HCT116 (cell line): Measurements from ENCODE around the gene KANSL3. TPM values are rescaled to one million over a fixed set of nuclear protein-coding genes. Genes with fewer than 3 reads are reported as not detected.

Experiments used
- ATAC-seq: fragments of 200-7000 bp; cut with Tn5 transposase; 2 replicates; pipeline ENCODE4 v1.9.1; 2020; ENCODE audit warnings: mild to moderate bottlenecking, moderate library complexity
- BruUV-seq: library from RNA; stranded (reverse); fragments of 400-500 nt; replicated peaks from 2 replicates; lab custom pipeline; 2021; lab: Mats Ljungman, UMichigan
- CTCF ChIA-PET: fragments of 300-600 bp; sonication (Branson Sonifier 250); formaldehyde crosslinking; loops from one replicate; lab custom pipeline; 2021; ENCODE audit warnings: antibody characterized with exemption; lab: Charles Lee
- POLR2A ChIA-PET: fragments of 300-600, 350-600 bp; sonication (Branson Sonifier 250); formaldehyde crosslinking; loops from one replicate; lab custom pipeline; 2021; ENCODE audit warnings: antibody characterized with exemption; lab: Charles Lee
- RAD21 ChIA-PET, 2 experiments: fragments of 300-600 bp; sonication (Branson Sonifier 250); formaldehyde crosslinking; loops; one replicate each; lab custom pipeline; 2023; ENCODE audit warnings: low total read pairs in 2 of 2; ENCODE audit not compliant: uncharacterized antibody in 2 of 2, unreplicated experiment in 2 of 2, low non-redundant PET in 1 of 2; lab: Charles Lee
- DNase-seq: peaks from one replicate; pipeline ENCODE4 v3.0.0-alpha.2; 2010; ENCODE audit warnings: low read depth, low spot score
- H2AFZ ChIP-seq: fragments of 200-600 bp; shearing (Covaris generic), sonication (generic); 2 replicates; pipeline ENCODE4 v1.6.1; 2017; ENCODE audit warnings: low read depth, mixed run types, mixed read lengths, antibody characterized with exemption, low read length; ENCODE audit not compliant: poor library complexity, severe bottlenecking
- H3K27ac ChIP-seq: 2 replicates; pipeline ENCODE4 v1.5.1; 2012; ENCODE audit warnings: low read depth, low read length
- H3K27me3 ChIP-seq: fragments of 200-600 bp; sonication (generic); 2 replicates; pipeline ENCODE4 v1.6.1; 2016; ENCODE audit warnings: mixed run types, low read length, mixed read lengths; ENCODE audit not compliant: insufficient read depth
- H3K36me3 ChIP-seq, 2 experiments: fragments of 200-500 bp in 1 of 2; fragments of 200-600 bp in 1 of 2; sonication (Bioruptor generic) in 1 of 2; sonication (generic) in 1 of 2; 2 replicates each; pipeline versions ENCODE4 v1.5.1 to v1.6.1; 2014 to 2016; ENCODE audit warnings: low read length in 2 of 2, inconsistent platforms in 1 of 2, mixed read lengths in 1 of 2, mixed run types in 1 of 2; ENCODE audit not compliant: insufficient read depth in 2 of 2, control insufficient read depth in 1 of 2
- H3K4me1 ChIP-seq, 2 experiments: fragments of 200-600 bp in 1 of 2; sonication (generic) in 1 of 2; 2 replicates each; pipeline versions ENCODE4 v1.5.1 to v1.6.1; 2012 to 2017; ENCODE audit warnings: low read length in 2 of 2, inconsistent platforms in 1 of 2, mild to moderate bottlenecking in 1 of 2, mixed read lengths in 1 of 2, mixed run types in 1 of 2, moderate library complexity in 1 of 2; ENCODE audit not compliant: insufficient read depth in 2 of 2, control insufficient read depth in 1 of 2
- H3K4me2 ChIP-seq: fragments of 200-600 bp; sonication (generic); 2 replicates; pipeline ENCODE4 v1.6.1; 2017; ENCODE audit warnings: mixed run types, low read length, mixed read lengths
- H3K4me3 ChIP-seq, 2 experiments: fragments of 200-600 bp in 1 of 2; sonication (generic) in 1 of 2; replicated peaks in 1 of 2; 2 replicates each; pipeline ENCODE4 v1.5.1; 2011 to 2016; ENCODE audit warnings: low read length in 2 of 2, control low read depth in 1 of 2, low read depth in 1 of 2, mild to moderate bottlenecking in 1 of 2, mixed read lengths in 1 of 2, mixed run types in 1 of 2
- H3K79me2 ChIP-seq: fragments of 200-600 bp; sonication (generic); 2 replicates; pipeline ENCODE4 v1.6.1; 2017; ENCODE audit warnings: mild to moderate bottlenecking, mixed run types, low read length, moderate library complexity, mixed read lengths; ENCODE audit not compliant: insufficient read depth
- H3K9ac ChIP-seq: fragments of 200-600 bp; sonication (generic); 2 replicates; pipeline ENCODE4 v1.6.1; 2016; ENCODE audit warnings: low read length, mixed read lengths
- H3K9me2 ChIP-seq: fragments of 200-600 bp; sonication (generic), shearing (Covaris generic); 2 replicates; pipeline ENCODE4 v1.6.1; 2017; ENCODE audit warnings: mixed run types, mild to moderate bottlenecking, moderate library complexity; ENCODE audit not compliant: insufficient read depth
- H3K9me3 ChIP-seq, 2 experiments: fragments of 200-500 bp in 1 of 2; fragments of 200-600 bp in 1 of 2; sonication (Bioruptor generic) in 1 of 2; sonication (generic) in 1 of 2; 2 replicates each; pipeline ENCODE4 v1.6.1; 2014 to 2017; ENCODE audit warnings: low read length in 2 of 2, mixed read lengths in 2 of 2, inconsistent platforms in 1 of 2, low read depth in 1 of 2, mild to moderate bottlenecking in 1 of 2, mixed run types in 1 of 2, moderate library complexity in 1 of 2; ENCODE audit not compliant: control insufficient read depth in 1 of 2, insufficient read depth in 1 of 2
- H4K20me1 ChIP-seq: fragments of 200-600 bp; sonication (generic), shearing (Covaris generic); 2 replicates; pipeline ENCODE4 v1.6.1; 2017; ENCODE audit warnings: mixed run types, mild to moderate bottlenecking, moderate library complexity; ENCODE audit not compliant: insufficient read depth
- CBX3 ChIP-seq: IDR thresholded peaks from 2 replicates; pipeline ENCODE4 v1.6.1; 2012; ENCODE audit warnings: low read depth
- EGR1 ChIP-seq: IDR thresholded peaks from 2 replicates; pipeline ENCODE4 v1.6.1; 2012; ENCODE audit warnings: low read depth
- ELF1 ChIP-seq: IDR thresholded peaks from 2 replicates; pipeline ENCODE4 v1.6.1; 2012; ENCODE audit warnings: low read depth, borderline replicate concordance
- FOSL1 ChIP-seq: IDR thresholded peaks from 2 replicates; pipeline ENCODE4 v1.6.1; 2012; ENCODE audit warnings: low read depth
- POLR2AphosphoS5 ChIP-seq: IDR thresholded peaks from 2 replicates; pipeline ENCODE4 v1.6.1; 2011; ENCODE audit warnings: mild to moderate bottlenecking, low read depth, low read length, moderate library complexity
- RAD21 ChIP-seq: IDR thresholded peaks from 2 replicates; pipeline ENCODE4 v1.6.1; 2012; ENCODE audit warnings: low read depth, mild to moderate bottlenecking
- SIN3A ChIP-seq: IDR thresholded peaks from 2 replicates; pipeline ENCODE4 v1.6.1; 2012; ENCODE audit warnings: low read depth
- SP1 ChIP-seq: IDR thresholded peaks from 2 replicates; pipeline ENCODE4 v1.6.1; 2012; ENCODE audit warnings: low read depth
- SRF ChIP-seq: IDR thresholded peaks from 2 replicates; pipeline ENCODE4 v1.6.1; 2012; ENCODE audit warnings: low read depth
- YY1 ChIP-seq: IDR thresholded peaks from 2 replicates; pipeline ENCODE4 v1.6.1; 2011; ENCODE audit warnings: low read length, low read depth, moderate library complexity, mild to moderate bottlenecking; ENCODE audit not compliant: insufficient replicate concordance; ENCODE audit errors: extremely low read depth
- ZFX ChIP-seq: fragments of 450-650 bp; IDR thresholded peaks from 2 replicates; pipeline ENCODE4 v1.6.1; 2017
- ZNF274 ChIP-seq: fragments of 200-500 bp; sonication (Bioruptor generic); IDR thresholded peaks from 2 replicates; pipeline ENCODE4 v1.6.1; 2014; ENCODE audit warnings: mild to moderate bottlenecking, low read depth, low read length, inconsistent platforms
- intact Hi-C: fragments of 100-400 bp; cut with micrococcal nuclease; formaldehyde crosslinking; loops from 2 replicates; pipeline ENCODE4 v1.10.0; 2022
- total RNA-seq: library from RNA; stranded (reverse); gene quantifications from one replicate; pipeline ENCODE4 v1.2.1, GENCODE V29; 2021; ENCODE audit not compliant: unreplicated experiment
- TF ChIP-seq, protein P1 (sequence below): IDR thresholded peaks from 2 replicates; pipeline ENCODE4 v1.6.1; 2012
- TF ChIP-seq, protein P2 (sequence below): IDR thresholded peaks from 2 replicates; pipeline ENCODE4 v1.6.1; 2012; ENCODE audit warnings: low read depth
- TF ChIP-seq, protein P3 (sequence below): IDR thresholded peaks from 2 replicates; pipeline ENCODE4 v1.6.1; 2012

KANSL3 gene
- total RNA-seq, 1 experiment from 2014 or later = 35.8 TPM

DNA sequence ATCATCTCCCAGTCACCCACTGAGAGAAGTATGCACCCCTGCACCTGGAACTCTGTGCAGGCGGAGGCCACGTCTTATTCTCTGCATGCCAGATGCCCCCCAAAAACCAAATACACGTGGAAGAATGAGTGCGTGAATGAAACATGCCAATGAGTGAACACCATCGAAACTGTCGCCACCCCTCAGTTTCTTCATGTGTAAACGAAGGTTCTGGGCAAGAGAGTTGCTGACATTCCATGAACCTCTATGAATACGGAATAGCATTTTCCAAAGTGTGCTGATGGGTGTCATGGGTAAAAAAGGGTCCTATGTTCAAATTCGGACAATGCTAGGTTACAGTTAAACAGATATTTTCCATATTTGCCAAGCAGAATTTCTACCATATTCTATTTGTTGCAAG is 24.2 kb upstream of the KANSL3 start:
- no peak overlapping the region for H2AFZ ChIP-seq
- POLR2A ChIA-PET = no interaction called here
- ATAC-seq (no peak), DNase-seq (no peak)
- no TSS peak for BruUV-seq
- CTCF ChIA-PET = no interaction called here
- H3K79me2 ChIP-seq = no peaks in the 10 kb centered on the region
- 0 out of 4 replicates have a peak, but pooled peaks cover 0 to 4% of the 10 kb centered on the region in 2 experiments for H3K9me3 ChIP-seq
- TF ChIP-seq FOSL1 = no peak
- TF ChIP-seq, protein P1, sequence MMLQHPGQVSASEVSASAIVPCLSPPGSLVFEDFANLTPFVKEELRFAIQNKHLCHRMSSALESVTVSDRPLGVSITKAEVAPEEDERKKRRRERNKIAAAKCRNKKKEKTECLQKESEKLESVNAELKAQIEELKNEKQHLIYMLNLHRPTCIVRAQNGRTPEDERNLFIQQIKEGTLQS = no peak
- TF ChIP-seq EGR1 = no peak
- TF ChIP-seq POLR2AphosphoS5 = no peak
- TF ChIP-seq, protein P2, sequence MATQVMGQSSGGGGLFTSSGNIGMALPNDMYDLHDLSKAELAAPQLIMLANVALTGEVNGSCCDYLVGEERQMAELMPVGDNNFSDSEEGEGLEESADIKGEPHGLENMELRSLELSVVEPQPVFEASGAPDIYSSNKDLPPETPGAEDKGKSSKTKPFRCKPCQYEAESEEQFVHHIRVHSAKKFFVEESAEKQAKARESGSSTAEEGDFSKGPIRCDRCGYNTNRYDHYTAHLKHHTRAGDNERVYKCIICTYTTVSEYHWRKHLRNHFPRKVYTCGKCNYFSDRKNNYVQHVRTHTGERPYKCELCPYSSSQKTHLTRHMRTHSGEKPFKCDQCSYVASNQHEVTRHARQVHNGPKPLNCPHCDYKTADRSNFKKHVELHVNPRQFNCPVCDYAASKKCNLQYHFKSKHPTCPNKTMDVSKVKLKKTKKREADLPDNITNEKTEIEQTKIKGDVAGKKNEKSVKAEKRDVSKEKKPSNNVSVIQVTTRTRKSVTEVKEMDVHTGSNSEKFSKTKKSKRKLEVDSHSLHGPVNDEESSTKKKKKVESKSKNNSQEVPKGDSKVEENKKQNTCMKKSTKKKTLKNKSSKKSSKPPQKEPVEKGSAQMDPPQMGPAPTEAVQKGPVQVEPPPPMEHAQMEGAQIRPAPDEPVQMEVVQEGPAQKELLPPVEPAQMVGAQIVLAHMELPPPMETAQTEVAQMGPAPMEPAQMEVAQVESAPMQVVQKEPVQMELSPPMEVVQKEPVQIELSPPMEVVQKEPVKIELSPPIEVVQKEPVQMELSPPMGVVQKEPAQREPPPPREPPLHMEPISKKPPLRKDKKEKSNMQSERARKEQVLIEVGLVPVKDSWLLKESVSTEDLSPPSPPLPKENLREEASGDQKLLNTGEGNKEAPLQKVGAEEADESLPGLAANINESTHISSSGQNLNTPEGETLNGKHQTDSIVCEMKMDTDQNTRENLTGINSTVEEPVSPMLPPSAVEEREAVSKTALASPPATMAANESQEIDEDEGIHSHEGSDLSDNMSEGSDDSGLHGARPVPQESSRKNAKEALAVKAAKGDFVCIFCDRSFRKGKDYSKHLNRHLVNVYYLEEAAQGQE = no peak
- no peak for TF ChIP-seq ZFX
- TF ChIP-seq YY1 = no peak
- TF ChIP-seq, protein P3, sequence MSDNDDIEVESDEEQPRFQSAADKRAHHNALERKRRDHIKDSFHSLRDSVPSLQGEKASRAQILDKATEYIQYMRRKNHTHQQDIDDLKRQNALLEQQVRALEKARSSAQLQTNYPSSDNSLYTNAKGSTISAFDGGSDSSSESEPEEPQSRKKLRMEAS = no peak
- no peak for TF ChIP-seq SIN3A
- no peak for TF ChIP-seq SP1
- TF ChIP-seq ZNF274 = no peak
- no peak for TF ChIP-seq RAD21
- no peak for TF ChIP-seq CBX3
- TF ChIP-seq SRF = no peak
- no peak for TF ChIP-seq ELF1
- no peaks in the 10 kb centered on the region for H3K9me2 ChIP-seq
- no peak overlapping the region for H3K4me3 ChIP-seq
- no peak overlapping the region for H3K27ac ChIP-seq
- H3K4me1 ChIP-seq = peaks cover 11 to 12% of the 10 kb centered on the region in 2 experiments
- no peaks in the 10 kb centered on the region for H4K20me1 ChIP-seq
- intact Hi-C loops = no loop called here
- no peak overlapping the region for H3K9ac ChIP-seq
- RAD21 ChIA-PET = no interaction called here
- no peak overlapping the region for H3K4me2 ChIP-seq
- H3K27me3 ChIP-seq = no peaks in the 10 kb centered on the region
- H3K36me3 ChIP-seq = no peaks in the 10 kb centered on the region
